HepG2 (cell line): ENCODE results near the gene RNU5B-1. TPM values are rescaled to one million over a fixed set of nuclear protein-coding genes. Genes with fewer than 3 reads are reported as not detected.

ENCODE experiments used
- ASH2L ChIP-seq: fragments of 300-600, 200-600 bp; sonication (generic); IDR thresholded peaks from 2 replicates; pipeline ENCODE4 v1.7.0; 2017; ENCODE audit warnings: low read depth, mild to moderate bottlenecking, moderate library complexity, mixed read lengths, low read length; ENCODE audit not compliant: insufficient read length
- ATF1 ChIP-seq: IDR thresholded peaks from 2 replicates; pipeline ENCODE4 v1.6.1; 2016; ENCODE audit warnings: mild to moderate bottlenecking, control low read depth
- KAT7 ChIP-seq: IDR thresholded peaks from 2 replicates; pipeline ENCODE4 v1.6.1; 2018; ENCODE audit warnings: borderline replicate concordance, missing compliant biosample characterization
- KMT2A ChIP-seq: sonication (generic); formaldehyde crosslinking; IDR thresholded peaks from 2 replicates; pipeline ENCODE4 v1.4.0; 2020; ENCODE audit warnings: missing genetic modification reagents
- PHF21A ChIP-seq: sonication (generic); formaldehyde crosslinking; IDR thresholded peaks from 2 replicates; pipeline ENCODE4 v1.5.0; 2020; ENCODE audit warnings: mild to moderate bottlenecking, missing genetic modification reagents
- RFXANK ChIP-seq: IDR thresholded peaks from 2 replicates; pipeline ENCODE4 v1.6.1; 2016
- TOPORS ChIP-seq: sonication (generic); formaldehyde crosslinking; IDR thresholded peaks from 2 replicates; pipeline ENCODE4 v1.8.0; 2023; ENCODE audit warnings: mild to moderate bottlenecking, missing genetic modification reagents
- U2AF1 ChIP-seq: fragments of 200-400 bp; formaldehyde crosslinking; optimal IDR thresholded peaks from 2 replicates; pipeline ENCODE3; 2017; ENCODE audit warnings: mild to moderate bottlenecking, low read depth, low read length
- ZNF124 ChIP-seq: sonication (generic); formaldehyde crosslinking; IDR thresholded peaks from 2 replicates; pipeline ENCODE4 v1.4.0; 2020; ENCODE audit warnings: missing genetic modification reagents
- ZNF468 ChIP-seq: sonication (generic); formaldehyde crosslinking; IDR thresholded peaks from 2 replicates; pipeline ENCODE4 v1.8.0; 2022; ENCODE audit warnings: mild to moderate bottlenecking, moderate library complexity, missing genetic modification reagents
- ZNF556 ChIP-seq: sonication (generic); formaldehyde crosslinking; IDR thresholded peaks from 2 replicates; pipeline ENCODE4 v1.4.0; 2020; ENCODE audit warnings: mild to moderate bottlenecking, missing genetic modification reagents, borderline replicate concordance
- ZNF674 ChIP-seq: sonication (generic); formaldehyde crosslinking; IDR thresholded peaks from 2 replicates; pipeline ENCODE4 v1.5.0; 2020; ENCODE audit warnings: low read depth, mild to moderate bottlenecking, missing genetic modification reagents
- polyA plus RNA-seq, 8 experiments: library from polyadenylated mRNA; depleted of rRNA in 3 of 8; stranded (reverse) in 7 of 8; unstranded in 1 of 8; fragments of >200 nt; fragmentation: Illumina TruSeq in 4 of 8; extraction: Trizol in 4 of 8; gene quantifications; 2 replicates each; pipeline versions ENCODE4 v1.2.1 to v1.2.3, GENCODE V29; 2011 to 2016; ENCODE audit warnings: low read depth in 4 of 8, missing spikeins in 1 of 8, mixed read lengths in 1 of 8; ENCODE audit not compliant: insufficient read depth in 1 of 8
- total RNA-seq, 5 experiments: library from RNA; depleted of rRNA; stranded (reverse); fragments of >200 nt; fragmentation: Illumina TruSeq; extraction: Trizol; gene quantifications; 2 replicates each; pipeline ENCODE4 v1.2.3, GENCODE V29; 2016; ENCODE audit warnings: low read depth in 1 of 5
- TF ChIP-seq, protein P1 (sequence below): IDR thresholded peaks from 2 replicates; pipeline ENCODE4 v1.6.1; 2016; ENCODE audit warnings: missing compliant biosample characterization, missing genetic modification reagents, borderline replicate concordance
- TF ChIP-seq, protein P2 (sequence below): IDR thresholded peaks from 2 replicates; pipeline ENCODE4 v1.6.1; 2016
- TF ChIP-seq, protein P3 (sequence below): sonication (generic); formaldehyde crosslinking; IDR thresholded peaks from 2 replicates; pipeline ENCODE4 v1.8.1; 2023; ENCODE audit warnings: mild to moderate bottlenecking, moderate library complexity, missing genetic modification reagents
- TF ChIP-seq, protein P4 (sequence below): sonication (generic); formaldehyde crosslinking; IDR thresholded peaks from 2 replicates; pipeline ENCODE4 v1.4.0; 2020; ENCODE audit warnings: missing genetic modification reagents
- TF ChIP-seq, protein P5 (sequence below): sonication (generic); formaldehyde crosslinking; IDR thresholded peaks from 2 replicates; pipeline ENCODE4 v1.5.1; 2020; ENCODE audit warnings: mild to moderate bottlenecking, missing genetic modification reagents, moderate library complexity
- TF ChIP-seq, protein P6 (sequence below): sonication (generic); formaldehyde crosslinking; IDR thresholded peaks from 2 replicates; pipeline ENCODE4 v1.4.0; 2020; ENCODE audit warnings: mild to moderate bottlenecking, low read depth, missing genetic modification reagents

The RNU5B-1 gene
- total and polyA plus RNA-seq, 2 of the 13 experiments (the other 11 are each of a cell fraction or from before 2014, with no cell fraction given): 1,646 TPM; not detected in 1

DNA sequence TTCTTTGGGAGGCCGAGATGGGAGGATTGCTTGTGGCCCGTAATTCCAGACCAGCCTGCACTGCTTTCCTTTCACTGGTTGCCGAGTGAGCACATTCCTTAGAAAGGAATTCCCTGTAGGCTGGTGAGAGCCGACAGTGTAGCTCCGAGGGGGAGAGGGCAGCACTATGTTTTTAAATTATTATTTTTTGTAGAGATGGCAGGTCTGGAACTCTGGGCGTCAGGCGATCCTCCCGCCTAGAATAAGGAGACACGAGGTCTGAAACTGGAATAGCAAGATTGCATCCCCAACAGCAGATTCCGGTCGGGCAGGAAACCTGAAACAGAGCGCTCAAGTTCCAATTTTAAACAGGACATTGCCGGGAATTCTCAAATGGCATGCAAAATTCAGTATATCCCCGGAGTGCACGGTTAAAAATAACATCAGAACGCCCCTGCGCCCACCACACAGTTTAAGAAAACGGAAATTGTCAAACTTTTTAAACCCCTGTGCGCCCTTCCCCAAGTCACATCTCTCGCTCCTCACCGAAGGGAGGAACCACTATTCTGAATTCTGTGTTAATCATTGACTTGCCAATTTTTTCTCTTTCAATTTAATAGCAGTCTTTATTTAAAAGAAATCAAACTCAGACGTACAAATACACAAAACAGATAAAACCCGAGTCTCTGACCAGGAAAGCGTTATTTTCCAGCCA lies 643 bp upstream of the RNU5B-1 start (continued):
- TF ChIP-seq, protein P1, sequence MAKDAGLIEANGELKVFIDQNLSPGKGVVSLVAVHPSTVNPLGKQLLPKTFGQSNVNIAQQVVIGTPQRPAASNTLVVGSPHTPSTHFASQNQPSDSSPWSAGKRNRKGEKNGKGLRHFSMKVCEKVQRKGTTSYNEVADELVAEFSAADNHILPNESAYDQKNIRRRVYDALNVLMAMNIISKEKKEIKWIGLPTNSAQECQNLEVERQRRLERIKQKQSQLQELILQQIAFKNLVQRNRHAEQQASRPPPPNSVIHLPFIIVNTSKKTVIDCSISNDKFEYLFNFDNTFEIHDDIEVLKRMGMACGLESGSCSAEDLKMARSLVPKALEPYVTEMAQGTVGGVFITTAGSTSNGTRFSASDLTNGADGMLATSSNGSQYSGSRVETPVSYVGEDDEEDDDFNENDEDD: peak; percentile 84; the same call in 1 of the 2 replicates
- TF ChIP-seq U2AF1: no peak
- no peak for TF ChIP-seq KMT2A (CRISPR knock-in tag)
- TF ChIP-seq, protein P2, sequence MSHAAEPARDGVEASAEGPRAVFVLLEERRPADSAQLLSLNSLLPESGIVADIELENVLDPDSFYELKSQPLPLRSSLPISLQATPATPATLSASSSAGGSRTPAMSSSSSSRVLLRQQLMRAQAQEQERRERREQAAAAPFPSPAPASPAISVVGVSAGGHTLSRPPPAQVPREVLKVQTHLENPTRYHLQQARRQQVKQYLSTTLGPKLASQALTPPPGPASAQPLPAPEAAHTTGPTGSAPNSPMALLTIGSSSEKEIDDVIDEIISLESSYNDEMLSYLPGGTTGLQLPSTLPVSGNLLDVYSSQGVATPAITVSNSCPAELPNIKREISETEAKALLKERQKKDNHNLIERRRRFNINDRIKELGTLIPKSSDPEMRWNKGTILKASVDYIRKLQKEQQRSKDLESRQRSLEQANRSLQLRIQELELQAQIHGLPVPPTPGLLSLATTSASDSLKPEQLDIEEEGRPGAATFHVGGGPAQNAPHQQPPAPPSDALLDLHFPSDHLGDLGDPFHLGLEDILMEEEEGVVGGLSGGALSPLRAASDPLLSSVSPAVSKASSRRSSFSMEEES: peak; percentile 47; the same call in 1 of the 2 replicates
- TF ChIP-seq, protein P3, sequence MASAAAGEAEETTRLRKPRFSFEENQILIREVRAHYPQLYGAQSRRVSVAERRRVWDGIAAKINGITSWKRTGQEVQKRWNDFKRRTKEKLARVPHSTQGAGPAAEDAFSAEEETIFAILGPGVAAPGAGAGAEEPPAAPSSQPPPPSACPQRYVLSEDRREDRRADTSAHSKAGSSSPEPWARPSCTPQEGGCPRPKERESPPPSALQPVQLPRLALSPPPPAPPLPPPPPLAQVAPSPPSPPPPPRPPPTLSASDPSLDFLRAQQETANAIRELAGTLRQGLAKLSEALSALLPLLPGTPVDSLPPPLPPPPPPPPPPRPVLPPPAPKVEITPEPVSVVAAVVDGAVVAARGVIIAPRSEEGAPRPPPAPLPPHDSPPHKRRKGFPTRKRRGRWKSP: no peak
- TF ChIP-seq, protein P4, sequence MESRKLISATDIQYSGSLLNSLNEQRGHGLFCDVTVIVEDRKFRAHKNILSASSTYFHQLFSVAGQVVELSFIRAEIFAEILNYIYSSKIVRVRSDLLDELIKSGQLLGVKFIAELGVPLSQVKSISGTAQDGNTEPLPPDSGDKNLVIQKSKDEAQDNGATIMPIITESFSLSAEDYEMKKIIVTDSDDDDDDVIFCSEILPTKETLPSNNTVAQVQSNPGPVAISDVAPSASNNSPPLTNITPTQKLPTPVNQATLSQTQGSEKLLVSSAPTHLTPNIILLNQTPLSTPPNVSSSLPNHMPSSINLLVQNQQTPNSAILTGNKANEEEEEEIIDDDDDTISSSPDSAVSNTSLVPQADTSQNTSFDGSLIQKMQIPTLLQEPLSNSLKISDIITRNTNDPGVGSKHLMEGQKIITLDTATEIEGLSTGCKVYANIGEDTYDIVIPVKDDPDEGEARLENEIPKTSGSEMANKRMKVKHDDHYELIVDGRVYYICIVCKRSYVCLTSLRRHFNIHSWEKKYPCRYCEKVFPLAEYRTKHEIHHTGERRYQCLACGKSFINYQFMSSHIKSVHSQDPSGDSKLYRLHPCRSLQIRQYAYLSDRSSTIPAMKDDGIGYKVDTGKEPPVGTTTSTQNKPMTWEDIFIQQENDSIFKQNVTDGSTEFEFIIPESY (CRISPR knock-in tag): no peak
- peak; percentile 33 for TF ChIP-seq ASH2L
- TF ChIP-seq, protein P5, sequence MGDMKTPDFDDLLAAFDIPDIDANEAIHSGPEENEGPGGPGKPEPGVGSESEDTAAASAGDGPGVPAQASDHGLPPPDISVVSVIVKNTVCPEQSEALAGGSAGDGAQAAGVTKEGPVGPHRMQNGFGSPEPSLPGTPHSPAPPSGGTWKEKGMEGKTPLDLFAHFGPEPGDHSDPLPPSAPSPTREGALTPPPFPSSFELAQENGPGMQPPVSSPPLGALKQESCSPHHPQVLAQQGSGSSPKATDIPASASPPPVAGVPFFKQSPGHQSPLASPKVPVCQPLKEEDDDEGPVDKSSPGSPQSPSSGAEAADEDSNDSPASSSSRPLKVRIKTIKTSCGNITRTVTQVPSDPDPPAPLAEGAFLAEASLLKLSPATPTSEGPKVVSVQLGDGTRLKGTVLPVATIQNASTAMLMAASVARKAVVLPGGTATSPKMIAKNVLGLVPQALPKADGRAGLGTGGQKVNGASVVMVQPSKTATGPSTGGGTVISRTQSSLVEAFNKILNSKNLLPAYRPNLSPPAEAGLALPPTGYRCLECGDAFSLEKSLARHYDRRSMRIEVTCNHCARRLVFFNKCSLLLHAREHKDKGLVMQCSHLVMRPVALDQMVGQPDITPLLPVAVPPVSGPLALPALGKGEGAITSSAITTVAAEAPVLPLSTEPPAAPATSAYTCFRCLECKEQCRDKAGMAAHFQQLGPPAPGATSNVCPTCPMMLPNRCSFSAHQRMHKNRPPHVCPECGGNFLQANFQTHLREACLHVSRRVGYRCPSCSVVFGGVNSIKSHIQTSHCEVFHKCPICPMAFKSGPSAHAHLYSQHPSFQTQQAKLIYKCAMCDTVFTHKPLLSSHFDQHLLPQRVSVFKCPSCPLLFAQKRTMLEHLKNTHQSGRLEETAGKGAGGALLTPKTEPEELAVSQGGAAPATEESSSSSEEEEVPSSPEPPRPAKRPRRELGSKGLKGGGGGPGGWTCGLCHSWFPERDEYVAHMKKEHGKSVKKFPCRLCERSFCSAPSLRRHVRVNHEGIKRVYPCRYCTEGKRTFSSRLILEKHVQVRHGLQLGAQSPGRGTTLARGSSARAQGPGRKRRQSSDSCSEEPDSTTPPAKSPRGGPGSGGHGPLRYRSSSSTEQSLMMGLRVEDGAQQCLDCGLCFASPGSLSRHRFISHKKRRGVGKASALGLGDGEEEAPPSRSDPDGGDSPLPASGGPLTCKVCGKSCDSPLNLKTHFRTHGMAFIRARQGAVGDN (CRISPR knock-in tag): peak; percentile 33; the same call in 1 of the 2 replicates
- TF ChIP-seq, protein P6, sequence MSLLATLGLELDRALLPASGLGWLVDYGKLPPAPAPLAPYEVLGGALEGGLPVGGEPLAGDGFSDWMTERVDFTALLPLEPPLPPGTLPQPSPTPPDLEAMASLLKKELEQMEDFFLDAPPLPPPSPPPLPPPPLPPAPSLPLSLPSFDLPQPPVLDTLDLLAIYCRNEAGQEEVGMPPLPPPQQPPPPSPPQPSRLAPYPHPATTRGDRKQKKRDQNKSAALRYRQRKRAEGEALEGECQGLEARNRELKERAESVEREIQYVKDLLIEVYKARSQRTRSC: no peak
- TF ChIP-seq ZNF124 (CRISPR knock-in tag): no peak
- 0 out of 2 replicates have a peak, but pooled peaks have one; percentile 14 for TF ChIP-seq ZNF468 (CRISPR knock-in tag)
- TF ChIP-seq ZNF556 (CRISPR knock-in tag): no peak
- peak; percentile 57; the same call in 1 of the 2 replicates for TF ChIP-seq KAT7 (CRISPR knock-in tag)
- no peak; the same call in 1 of the 2 replicates for TF ChIP-seq PHF21A (CRISPR knock-in tag)
- TF ChIP-seq ZNF674: no peak
- TF ChIP-seq RFXANK (CRISPR knock-in tag): no peak
- TF ChIP-seq ATF1 (CRISPR knock-in tag): no peak
- TF ChIP-seq TOPORS: no peak
